Stimulated activated CD4-positive, alpha-beta T cell treated with anti-CD3 and anti-CD28 coated beads, TNF-alpha, amount 100 ng/mL, for 48 hours (primary cell): ENCODE measurements around the gene EDEM1.
"Not testable (repeated sequence)": the region's sequence is repeated elsewhere in the genome, so short reads cannot be mapped to it uniquely, and the experiment has no call there.

Experiments
- DNase-seq, 3 donors: peaks; one replicate each; pipeline ENCODE4 v3.0.0-alpha.2; 2020; ENCODE audit warnings: low read depth in 3 of 3

The EDEM1 gene

DNA sequence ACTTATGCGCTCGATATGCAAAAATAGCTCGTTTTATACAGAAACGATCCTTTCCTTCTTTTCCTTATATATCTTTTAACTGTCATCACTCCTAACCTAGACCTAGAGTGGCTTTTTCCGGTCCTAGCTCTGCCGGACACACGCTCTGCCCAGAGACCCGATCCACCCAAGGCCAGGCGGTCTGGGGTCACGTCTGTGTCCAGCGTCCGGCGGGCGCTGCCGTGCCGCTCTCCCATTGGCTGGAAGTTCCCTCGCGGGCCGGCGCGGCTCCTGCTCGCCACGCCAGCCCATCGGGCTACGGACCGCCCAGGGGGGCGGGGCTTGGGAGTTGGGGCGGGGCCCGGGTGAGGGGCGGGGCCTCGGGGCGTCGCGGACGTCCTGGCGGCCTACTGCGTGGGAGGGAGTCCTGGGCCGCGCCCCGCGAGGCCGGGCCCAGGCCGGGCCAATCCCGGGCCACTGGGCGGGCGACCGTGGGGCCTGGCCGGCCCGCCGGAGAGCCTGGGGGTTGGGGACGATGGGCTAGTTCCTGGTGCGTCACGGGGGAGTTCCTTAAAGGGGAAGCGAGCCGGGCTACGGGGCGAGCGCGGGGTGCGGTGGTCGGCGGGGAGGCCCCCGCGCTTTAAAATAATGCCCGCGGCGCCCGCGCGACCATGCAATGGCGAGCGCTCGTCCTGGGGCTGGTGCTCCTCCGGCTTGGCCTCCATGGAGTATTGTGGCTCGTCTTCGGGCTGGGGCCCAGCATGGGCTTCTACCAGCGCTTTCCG, at the start of gene EDEM1:
Gene EDEM1 (plus strand): TSS at position 552 of the 764 bp plus-strand sequence. CDS start 99 bp downstream, at position 651.
- DNase-seq: peak; percentile 92 to 95 (median 94)

DNA sequence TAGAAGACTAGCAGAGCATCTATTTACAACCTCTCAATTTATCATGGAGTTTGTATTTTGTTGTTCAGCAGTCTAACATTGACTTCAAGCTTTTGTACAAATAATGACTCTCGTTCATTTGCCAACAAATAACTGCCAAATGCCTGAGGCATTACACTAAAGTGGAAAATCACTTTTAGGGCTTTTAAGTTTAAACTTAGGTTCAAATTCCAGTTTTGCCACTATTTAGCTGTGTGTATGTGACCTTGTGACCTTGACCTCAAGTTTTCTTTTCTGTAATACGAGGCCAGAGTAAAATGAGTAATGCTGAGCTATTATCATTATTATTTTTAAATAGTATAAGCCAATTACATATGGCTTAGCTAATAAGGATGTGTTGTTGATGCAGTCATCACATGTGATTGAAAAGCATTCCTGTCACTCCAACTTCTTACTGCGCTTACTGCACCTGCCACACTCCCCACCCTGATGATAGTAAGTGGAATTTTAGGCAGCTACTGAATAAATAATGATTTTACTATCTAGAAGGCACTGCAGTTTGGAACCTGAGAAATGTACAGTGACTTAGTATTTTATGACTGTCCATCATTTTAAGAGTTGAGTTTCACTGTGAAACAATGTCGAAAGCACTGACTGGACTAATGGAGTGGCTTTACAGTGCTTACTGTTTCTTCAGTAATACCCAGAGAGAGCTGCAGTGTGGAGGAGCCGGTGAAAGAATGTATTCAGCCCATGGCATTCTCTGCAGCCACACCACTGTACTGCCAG, 49.1 kb upstream of the EDEM1 start:
- no peak for DNase-seq

DNA sequence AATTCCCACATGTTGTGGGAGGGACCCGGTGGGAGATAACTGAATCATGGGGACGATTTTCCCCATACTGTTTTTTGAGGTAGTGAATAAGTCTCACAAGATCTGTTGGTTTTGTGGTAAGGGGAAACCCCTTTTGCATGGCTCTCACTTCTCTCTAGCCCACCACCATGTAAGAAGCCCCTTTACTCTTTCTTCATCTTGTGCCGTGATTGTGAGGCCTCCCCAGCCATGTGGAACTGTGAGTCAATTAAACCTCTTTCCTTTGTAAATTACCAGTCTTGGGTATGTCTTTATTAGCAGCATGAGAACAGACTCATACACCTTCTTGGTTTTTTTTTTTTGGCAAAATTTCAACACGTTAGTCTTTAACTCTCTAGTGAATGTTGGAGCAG, 47.3 kb upstream of the EDEM1 start:
- DNase-seq: no peak

DNA sequence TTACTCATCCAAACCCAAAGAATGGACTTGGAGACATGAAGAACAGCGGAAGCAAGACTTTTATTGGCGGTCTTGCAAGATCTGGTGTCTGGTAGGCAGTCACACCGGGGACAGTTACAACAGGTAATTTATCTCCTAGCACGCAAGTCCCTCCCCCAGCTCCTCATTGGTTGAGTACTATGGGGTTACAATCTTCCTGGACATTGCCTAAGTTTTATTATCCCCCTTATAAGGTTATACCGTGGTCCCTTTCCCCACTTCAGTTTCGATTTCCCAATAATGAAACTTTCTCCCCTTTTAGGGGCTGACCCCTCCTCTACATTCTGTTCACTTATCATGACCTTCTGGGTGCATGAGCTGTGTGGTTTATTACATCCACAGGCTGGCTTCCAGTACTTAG, 46.7 kb upstream of the EDEM1 start:
- DNase-seq: no peak

DNA sequence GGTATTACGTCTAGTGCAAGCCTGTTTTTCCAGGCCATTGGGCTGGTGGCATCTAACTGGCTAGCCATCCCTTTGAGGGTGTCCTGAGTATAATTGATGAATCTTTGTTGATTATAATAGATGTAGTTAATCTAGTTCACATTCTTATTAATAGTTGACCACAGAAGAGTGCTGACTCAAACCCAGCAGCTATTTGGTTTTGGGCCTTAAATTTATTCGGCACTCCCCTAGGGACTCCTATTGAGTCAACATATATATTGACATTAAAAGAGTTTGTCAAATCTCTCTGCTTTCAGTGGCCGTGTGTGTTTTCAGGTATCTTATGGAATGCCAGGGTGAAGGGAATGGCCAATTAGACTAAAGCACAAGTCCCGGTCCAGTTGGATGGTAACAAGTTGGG, 45.7 kb upstream of the EDEM1 start:
- DNase-seq: no peak

DNA sequence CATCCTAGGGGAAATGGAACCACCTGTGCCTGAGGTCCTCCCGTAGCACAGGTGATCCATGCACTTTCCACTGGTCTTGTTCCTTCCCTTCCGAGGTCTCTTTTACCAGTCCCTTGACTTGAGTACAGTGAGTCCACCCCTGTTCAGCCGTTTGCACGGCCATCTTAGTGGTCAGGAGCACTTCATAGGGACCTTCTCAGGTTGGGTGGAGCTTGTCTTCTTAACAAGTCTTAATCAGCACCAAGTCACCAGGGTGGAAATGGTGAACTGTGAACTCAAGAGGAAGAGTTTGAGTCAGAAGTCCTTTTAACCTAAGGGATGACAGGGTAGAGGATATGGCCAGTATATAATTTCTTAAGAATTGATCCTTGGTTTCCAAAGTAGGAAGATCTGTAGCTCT, 44.0 kb upstream of the EDEM1 start:
- no peak for DNase-seq

DNA sequence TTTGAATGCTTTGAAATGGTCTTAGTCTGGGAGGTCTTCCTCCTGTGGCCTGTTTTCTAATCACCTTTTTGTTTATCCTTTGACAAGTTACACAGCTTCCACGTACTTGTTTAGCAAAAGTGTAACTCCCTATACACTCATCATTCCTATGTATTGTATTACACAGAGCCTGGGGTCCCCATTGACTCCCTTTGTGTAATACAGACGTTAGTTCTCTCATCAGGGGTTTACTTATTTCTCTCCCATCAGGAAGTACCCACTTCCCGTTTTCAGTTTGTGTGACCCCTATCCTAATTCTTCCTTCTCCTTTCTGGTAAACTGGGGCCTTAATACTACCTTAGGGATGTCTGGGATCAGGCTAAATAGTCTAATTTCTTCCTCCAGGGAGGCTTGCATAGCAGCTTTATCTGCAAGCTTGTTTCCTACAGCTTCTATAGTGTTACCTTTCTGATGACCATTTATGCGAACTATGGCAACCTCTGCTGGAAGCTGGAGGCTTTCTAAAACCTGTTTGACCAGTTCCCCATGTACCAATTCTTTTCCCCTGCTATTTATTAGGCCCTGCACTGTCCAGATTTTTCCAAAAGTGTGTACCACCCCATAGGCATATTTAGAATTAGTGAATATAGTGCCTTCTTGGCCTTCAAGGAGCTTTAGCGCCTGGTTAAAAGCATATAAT, 43.1 kb upstream of the EDEM1 start:
- no peak for DNase-seq

DNA sequence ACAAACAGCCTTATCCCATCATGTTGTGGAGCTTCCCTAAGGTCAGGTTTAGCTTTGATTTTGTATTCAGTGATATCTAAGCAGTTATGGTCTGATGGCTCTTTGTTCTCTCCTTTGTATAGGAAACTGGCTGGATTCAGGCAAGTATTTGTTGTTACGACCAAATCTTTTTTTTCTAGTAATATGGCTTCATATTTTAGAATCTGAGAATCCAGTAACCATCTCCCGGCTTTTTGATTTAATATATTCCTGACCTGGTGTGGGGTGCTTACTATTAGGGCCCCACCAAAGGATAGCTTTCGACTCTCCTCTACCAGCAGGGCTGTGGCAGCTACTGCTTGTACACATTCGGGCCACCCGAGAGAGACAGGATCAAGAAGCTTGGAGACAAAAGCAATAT, 42.4 kb upstream of the EDEM1 start:
- DNase-seq: no peak

DNA sequence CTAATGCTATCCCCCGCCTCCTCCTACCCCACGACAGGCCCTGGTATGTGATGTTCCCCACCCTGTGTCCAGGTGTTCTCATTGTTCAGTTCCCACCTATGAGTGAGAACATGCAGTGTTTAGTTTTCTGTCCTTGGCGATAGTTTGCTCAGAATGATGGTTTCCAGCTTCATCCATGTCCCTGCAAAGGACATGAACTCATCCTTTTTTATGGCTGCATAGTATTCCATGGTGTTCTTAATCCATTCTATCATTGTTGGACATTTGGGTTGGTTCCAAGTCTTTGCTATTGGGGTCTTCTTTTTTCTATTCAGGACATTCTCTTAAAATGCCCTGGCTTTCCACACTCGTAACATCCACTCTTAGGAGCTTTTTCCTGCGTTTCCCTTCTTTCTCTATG, 40.4 kb upstream of the EDEM1 start:
- not testable (repeated sequence) for DNase-seq

DNA sequence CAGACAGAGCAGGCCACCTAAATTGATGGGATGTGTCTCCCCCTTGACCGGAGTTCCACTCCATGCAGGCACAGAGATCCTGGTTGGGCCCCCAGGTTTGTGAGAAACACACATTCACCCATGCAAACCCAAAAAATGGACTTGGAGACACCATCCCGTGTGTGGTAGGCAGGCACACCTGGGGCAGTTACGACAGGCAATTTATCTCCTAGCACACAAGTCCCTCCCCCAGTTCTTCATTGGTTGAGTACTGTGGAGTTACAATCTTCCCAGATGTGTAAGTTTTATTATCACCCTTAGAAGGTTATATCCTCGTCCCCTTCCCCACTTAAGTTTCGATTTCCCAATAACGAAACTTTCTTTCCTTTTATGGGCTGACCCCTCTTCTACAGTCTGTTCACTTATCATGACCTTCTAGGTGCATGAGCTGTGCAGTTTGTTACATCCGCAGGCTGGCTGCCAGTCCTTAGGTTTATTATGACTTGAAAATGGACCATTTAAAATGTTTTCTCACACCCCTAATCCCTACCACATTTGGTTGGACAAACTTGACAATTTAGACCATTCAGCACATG, 38.1 kb upstream of the EDEM1 start:
- no peak for DNase-seq

DNA sequence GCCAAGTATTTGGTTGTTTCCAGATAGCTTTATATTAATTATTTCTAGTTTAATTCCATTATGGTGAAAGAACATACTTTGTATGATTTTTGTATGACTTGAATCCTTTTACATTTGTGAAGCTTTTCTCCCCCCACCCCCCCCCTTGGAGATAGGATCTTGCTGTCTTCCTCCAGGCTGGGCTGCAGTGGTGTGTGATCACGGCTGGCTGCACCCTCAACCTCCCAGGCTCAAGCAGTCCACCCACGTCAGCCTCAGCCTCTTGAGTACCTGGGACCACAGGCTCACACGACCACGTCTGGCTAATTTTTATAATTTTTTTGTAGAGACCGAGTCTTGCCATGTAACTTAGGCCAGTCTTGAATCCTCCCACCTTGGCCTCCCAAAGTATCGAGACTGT, 35.9 kb upstream of the EDEM1 start:
- no peak for DNase-seq

DNA sequence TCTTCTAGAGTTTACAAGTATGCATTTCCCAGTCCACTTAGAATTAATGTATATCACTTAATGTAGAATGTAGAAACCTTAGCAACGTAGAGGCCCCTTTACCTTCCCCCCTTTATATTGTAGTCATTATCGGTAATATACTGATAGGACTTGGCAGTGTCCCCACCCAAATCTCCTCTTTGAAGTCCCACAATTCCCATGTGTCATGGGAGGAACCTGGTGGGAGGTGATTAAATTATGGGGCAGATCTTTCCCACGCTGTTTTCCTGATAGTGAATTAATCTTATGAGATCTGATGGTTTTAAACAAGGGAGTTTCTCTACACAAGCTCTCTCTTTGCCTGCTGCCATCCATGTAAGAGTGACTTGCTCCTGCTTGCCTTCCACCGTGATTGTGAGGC, 34.4 kb upstream of the EDEM1 start:
- DNase-seq: no peak

DNA sequence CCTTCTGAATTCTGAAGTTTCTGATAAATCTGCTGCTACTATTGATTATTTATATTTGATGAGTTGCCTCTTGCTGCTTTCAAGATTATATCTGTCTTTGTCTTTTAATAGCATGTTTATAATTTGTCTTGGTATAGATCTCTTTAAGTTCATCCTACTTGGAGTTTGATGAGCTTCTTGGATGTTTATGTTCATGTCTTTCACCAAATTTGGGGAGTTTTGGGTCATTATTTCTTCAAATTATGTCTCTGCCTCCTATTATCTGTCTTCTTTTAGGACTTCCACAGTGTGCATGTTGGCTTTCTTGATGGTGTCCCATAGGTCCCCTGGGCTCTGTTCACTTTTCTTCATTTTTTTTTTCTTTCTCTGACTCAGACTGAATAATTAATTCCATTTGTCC, 32.3 kb upstream of the EDEM1 start:
- DNase-seq: no peak

DNA sequence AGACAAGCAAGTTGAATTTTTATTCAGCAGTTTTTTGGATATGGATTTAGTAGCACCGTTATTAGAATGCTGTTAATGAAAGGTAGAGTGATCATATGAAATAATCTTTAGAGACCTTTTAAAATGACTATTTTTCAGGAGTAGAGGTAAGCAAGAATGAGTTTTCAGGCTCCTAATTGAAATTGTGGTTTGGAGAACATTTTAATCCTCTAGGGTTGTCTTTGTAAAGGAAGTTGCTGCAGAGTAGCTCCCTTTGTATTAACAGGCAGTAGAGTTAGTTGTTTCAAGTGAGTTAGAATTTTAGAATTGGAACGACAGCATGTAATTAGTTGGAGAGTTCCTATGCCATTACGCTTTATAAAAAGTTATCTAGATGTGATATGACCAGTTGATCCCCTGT, 27.2 kb upstream of the EDEM1 start:
- no peak for DNase-seq

DNA sequence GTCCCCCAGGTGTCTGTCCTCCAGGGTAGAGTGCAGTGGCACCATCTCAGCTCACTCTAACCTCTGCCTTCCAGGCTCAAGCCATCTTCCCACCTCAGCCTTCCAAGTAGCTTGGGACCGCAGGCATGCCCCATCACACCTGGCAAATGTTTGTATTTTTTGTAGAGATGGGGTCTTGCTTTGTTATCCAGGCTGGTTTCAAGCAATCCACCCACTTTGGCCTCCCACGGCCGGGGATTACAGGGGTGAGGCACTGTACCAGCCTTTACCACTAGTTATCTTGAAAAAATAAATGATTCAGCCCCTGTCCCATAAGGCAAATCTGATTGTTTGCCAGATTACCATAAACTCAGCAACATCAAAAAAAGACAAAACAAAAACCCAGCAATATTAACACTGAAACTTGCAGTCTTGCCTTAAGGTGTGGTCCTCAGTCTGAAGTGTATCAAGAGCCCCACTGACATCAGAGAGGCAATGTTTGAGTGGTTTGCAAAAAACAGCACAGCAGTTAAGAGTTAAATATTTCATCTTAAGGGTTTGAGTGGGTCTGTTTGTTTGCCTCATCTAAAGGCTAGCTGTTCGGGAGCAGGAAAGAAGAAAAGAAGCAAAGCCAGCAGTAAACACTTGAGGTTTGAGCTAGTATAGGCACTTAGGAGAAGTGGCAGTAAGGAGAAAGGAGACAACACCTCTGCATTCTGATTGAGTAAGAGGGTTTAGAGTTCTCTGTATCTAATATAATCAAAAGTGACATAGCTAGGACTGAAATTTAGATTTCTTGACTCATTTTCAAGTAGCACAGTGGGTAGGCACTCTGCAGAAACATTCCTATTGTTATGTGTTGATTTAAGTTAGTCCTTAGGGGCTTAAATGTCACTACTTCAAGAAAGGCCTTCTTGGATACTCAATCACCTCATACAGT, 26.3 kb upstream of the EDEM1 start:
- no peak for DNase-seq

DNA sequence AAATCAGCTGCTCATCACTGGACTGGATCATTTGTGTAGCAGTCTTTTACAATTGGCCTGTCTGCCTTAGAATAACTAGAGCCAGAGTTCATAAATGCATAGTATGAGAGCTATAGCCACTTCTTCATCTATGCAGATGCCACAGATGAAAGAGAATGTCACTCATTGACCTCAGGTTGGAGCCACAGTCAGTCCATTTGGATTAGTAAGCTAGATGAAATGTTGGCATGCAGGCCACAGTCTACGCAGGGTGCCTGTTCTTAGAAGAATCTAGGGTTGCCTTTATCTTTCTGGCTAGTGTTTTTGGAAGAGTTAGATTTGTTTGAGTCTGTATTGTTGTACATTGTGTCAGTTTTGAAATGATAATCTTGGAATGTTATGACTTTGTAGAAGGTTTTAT, 25.4 kb upstream of the EDEM1 start:
- DNase-seq: no peak

DNA sequence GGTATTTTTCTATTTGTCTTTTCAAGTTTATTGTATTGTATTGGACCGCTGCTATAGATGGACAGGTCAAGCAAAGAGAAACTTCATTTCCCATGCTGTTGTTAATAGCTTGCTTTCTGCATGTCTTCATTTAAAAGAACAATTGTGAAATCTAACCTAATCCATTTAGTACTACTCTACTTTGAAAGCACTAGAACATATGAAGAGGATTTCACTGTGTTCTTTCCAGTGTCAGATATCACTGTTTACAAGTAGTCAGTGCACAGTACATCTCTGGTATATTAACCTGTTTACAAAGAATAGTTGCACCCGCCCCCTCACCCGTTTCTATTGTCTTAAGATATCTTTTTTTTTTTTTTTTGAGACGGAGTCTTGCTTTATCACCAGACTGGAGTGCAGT, 21.8 kb upstream of the EDEM1 start:
- DNase-seq: no peak

DNA sequence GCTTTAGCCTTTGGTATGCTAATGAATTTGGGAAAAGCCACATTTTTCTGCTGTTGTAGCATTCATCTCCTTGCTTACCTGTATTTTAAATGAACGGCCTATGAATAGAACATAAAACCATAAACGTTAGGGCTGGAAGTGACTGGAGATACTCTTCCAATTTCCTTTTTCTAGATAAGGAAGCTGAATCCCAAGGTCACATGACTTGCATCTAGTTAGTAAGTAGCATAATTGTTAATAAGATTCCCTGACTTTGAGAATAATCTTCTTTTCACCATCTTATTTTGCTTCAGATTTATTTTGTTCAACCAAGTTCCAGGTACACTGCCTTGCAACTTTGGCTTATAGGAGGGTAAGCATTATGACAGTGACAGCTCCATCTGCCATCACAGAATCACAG, 20.7 kb upstream of the EDEM1 start:
- no peak for DNase-seq

DNA sequence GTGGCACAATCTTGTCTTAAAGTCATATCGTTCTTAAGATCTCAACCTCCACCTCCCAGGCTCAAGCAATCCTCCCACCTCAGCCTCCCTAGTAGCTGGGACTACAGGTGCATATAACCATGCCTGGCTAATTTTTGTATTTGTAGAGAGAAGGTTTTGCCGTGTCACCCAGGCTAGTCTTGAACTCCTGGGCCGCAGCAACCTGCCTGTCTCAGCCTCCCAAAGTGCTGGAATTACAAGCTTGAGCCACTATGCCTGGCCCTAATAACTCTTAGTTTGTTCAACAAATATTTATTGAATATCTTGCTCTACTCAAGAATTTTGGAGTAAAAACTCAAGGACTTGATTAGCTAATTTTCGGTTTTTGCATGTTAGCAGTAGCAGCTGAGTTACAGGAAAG, 19.4 kb upstream of the EDEM1 start:
- DNase-seq: no peak

DNA sequence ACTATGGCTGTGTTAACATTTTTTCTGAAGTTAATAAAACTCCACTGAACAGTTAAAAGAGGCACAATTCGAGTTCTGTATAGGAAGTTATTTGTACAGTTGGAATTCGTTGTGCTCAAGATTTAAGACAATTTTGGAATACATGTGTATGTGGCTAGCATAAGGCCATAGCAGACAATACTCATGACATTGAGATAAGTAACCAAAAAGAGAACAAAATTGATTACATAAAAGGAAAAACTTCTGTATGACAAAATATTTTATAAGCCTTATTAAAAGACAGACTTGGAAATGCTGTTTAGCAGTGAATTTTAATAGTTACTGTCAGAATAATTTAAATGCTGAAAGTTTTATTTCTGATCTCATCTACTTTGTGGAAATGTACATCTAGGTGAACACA, 17.7 kb upstream of the EDEM1 start:
- no peak for DNase-seq

DNA sequence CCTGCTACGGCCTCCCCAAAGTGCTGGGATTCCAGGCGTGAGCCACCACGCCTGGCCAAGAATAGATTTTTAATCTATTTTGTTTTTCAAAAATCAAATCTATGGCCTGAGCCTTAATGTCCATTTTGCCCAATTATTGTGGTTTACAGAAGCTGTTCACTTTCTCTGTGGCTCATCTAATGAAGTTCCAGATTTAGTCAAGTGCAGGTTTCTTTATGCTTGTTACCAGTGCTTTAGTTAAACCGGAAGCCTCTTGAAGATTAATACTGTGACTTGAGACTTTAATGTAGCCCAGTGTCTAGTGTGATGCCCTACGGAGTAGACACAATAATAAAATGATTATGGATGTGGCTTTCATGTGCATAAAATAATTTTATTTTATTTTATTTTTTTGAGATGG, 16.5 kb upstream of the EDEM1 start:
- no peak for DNase-seq
